ENCODE data around the gene ZCCHC7.
"Not testable (repeated sequence)": the region's sequence is repeated elsewhere in the genome, so short reads cannot be mapped to it uniquely, and the experiment has no call there.

The ZCCHC7 gene

GRCh38 chr9:37179576-37179975 is 59.2 kb downstream of the ZCCHC7 start:
- no peak for DNase-seq

DNA sequence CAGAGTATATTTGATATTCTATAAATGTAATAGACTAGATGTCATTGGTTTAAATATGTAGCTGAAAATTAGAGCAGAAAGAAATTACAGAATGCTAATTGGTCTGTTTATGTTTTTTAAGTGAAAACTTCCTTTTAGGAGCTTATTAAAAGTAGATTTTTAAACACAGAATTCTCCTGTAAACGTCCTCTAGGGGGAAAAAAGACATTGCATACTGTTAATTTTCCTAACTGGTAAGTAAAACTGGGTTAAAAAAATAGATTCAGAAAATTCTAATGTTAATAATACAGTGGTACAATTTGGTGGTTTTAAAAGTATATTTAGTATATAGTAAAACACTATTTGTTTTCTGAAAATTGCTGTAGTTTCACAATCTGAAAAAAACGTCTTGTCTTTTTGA is 59.8 kb downstream of the ZCCHC7 start:
- no peak for DNase-seq

DNA sequence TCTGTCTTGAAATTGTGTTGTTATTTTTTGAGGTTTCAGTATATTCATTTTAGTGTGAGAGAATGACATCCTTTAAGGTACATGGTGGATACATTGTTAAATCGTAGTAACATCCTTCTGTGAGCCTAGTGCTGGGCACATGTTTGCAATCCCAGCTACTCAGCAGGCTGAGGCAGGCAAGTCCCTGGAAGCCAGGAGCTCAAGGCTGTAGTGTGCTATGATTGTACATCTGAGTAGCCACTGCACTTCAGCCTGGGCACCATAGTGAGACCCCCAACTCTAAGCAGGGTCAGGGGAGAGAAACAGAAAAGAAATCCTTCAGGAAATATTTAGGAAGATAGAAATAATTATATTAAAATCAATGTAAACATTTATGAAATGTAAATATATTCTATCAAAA is 62.3 kb downstream of the ZCCHC7 start:
- DNase-seq = no peak

DNA sequence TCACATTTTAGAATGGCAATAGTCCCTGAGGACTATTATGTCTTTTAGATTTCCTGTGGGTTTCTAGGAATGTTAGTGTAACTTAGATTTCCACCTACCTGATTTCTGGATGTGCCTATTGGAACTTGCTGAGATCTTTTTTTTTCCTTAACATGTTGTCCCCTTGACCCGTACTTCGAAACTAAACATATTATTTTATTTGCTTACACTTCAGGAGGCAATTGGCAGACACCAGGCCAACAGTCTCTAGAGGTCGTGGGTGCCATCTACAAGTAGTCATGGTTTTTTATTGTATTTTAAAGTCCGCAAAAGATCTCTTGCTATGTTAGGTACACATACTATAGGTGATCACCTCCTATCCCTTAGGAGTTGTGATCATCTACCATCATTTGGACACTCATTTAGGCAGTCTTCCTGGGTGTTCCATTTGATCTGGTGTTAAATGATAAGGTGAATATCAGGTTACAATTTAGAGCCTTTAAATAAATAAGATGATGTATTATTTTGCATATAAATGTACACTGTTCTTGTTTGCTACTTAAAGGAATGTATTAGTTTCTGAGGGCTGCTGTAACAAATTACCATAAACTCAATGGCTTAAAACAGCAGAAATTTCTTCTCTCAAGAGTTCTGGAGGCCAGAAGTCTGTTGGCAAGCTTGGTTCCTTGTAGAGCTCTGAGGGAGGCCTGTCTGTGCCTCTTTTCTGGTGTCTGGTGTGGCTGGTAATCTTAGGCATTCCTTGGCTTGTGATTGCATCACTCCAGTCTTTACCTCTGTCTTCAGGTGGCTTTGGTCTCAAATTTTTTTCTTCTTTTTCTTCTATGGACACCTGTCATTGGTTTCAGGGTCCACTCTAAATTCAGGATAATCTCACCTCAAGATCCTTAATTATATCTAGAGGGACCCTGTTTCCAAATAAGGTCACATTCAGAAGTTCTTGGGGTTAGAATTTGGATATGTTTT is 64.8 kb downstream of the ZCCHC7 start:
- no peak for DNase-seq

- no peak for DNase-seq
Observed at GRCh38 chr9:37187292-37187691, 66.9 kb downstream of the ZCCHC7 start.

DNA sequence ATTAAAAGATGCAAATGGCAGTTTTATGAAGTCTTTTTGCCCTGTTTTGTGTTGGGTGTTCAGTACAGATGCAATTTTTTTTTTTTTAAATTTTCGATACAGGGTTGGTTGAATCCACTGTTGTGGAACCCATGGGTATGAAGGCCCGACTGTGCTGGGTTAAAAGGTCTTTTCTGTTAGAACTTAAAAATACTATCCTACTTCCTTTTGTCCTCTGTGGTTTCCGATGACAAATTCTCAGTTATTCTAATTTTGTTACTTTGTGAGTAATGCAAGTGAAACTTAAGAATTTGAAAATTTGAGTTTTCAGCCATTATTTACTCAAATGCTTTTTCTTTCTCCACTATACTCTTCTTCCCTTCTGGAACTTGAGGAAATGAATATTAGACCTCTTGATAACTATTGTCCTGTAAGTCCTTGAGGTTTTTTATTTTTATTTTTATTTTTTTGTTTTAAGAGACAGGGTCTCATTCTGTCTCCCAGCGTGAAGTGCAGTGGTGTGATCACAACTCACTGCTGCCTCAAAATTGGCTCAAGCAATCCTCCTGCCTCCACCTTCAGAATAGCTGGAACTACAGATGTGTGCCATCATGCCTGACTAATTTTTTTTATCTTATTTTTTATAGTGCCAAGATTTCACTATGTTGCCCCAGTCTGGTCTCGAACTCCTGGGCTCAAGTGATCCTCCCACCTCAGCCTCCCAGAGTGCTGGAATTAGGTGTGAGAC is 67.5 kb downstream of the ZCCHC7 start:
- no peak for DNase-seq

DNA sequence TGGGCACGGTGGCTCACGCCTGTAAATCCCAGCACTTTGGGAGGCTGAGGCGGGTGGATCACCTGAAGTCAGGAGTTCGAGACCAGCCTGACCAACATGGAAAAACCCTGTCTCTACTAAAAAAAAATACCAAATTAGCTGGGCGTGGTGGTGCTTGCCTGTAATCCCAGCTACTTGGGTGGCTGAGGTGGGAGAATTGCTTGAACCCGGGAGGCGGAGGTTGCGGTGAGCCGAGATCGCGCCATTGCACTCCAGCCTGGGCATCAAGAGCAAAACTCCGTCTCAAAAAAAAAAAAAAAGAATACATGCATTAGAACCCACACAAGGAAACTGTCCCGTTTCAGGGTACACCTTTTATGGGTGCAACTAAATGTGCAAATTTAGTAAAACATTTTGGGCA is 70.4 kb downstream of the ZCCHC7 start:
- not testable (repeated sequence) for DNase-seq

DNA sequence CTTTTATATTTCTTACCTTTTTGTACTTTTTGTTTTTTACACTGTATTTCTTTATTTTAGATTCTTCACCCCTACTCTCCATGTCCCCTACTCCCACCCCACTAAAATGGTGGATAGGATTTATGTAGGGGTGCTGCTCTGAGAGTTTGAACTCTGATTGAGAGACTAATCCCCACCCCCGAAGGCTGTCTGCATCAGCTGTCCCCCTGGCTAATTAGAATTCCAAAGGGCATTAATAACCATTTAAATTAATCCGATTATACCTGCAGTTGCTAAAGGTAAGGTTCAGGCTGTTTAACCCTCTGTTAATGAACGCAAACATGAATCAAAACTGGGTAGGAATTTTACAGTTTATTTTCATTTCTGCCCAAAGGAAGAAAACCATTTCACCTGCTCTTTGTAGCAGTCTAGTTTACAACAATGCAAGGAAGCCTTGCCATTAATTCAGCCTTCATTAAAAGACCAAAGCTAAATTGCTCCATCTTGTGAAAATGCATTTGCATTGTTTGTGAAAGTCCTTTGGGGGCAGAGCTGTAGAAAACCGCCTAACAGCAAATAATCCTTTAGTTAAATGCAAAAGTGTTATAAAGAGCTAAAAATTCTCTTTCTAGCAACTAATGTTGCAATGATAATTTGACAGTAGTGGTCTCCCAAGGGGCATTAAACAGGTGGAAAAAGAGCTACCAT is 71.2 kb downstream of the ZCCHC7 start:
- DNase-seq = no peak

DNA sequence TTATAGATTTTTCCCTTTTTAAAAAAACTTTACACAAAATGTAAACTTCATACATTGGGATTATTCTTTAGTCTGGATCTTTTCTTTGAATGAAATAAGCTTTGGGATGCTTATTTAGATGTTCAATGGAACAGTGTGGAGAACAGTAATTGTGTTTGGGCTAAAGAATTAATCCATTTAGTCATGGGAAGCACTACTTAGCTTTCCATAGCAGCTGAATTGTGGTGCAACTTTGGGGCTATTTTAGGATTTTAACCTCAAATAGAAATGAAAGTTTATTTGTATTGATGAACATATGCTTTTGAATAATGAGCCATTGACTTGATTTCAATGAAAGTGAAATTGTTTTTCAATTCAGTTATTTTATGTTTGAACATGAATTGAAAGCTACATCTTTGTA is 72.4 kb downstream of the ZCCHC7 start:
- no peak for DNase-seq

DNA sequence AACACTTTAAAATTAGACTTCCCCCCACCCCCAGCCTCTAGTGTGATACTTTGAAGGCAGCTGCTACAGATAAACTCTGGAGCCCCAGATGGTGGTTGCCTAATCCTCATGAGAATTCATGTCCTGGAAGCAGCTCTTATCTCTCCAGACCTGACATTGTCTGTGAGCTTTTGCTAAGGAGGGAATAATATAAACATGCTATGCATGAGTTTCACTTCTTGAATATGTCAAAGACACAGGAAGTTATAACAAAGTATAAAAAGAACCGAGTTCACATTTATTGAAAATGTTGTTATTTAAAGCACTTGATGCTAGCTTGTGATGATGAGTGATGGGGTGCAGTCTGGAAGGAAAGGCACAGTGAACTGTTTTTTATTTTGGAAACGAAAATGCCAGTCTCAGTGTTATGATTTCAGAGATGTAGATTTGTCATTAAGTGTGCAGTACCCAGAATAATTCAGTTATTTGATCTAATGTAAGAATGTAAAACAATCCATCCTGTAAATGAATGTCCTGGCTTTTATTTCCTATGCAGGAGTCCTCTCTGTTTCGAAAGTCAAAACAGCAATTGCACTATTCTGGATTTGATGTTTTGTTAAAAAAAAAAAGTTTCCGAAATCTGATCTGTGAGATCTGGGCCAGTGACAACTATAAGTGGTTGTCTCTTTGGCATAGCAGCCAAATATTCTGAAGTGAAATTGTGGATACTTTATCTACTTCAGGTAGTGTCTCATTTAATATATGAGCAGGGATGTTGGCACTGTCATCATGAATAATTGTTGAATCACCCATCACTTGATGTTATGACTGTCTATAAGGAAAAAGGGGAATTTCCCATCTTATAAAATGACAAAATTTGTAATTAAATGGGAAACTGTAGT is 77.0 kb downstream of the ZCCHC7 start:
- DNase-seq = no peak

GRCh38 chr9:37198039-37198729 is 77.8 kb downstream of the ZCCHC7 start:
- DNase-seq = no peak

DNA sequence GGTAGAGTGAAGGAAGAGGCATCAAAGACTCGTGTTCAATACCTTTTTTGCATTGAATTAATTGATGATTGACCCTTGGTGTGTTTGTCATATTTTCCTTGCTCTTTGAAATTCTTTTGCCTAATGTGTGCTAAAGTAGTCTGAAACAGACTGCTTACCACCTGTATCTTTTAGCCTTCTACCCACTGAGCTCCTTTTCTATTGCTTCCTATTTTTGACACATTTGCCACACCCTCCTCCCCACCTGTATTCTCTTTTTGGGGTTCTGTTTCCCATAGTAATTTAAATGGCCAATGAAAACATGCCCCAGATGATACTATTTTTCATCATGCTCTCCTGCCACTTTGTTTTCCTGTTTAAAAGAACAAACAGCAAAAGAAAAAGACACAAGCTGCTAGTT is 78.5 kb downstream of the ZCCHC7 start:
- no peak for DNase-seq

DNA sequence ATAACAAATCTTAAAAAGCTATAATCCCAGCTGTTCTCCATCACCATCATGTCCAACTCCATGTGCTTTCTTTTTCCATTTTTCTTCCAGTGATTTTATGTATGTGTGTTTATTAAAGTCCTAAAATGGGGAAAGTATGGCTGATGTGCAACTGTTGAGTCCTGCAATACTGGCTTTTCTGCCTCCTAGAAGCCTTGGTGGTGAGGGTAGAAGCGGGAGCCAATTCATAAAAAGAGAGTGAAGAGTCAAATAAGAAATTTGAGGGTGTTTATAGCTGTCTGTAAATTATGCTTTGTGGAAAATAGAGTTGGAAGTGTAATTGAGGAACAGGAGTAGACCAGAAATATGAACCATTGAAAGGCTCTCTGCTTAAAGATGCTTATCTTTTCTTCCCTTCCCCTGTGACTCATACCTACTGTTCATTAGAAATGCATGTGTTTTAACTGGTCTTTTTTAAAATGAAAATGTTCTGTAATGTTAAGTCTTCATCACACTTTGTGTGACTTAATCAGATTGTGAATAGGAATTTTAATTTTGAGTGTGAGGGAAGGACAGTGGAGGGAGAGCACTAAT is 80.1 kb downstream of the ZCCHC7 start:
- DNase-seq = no peak

DNA sequence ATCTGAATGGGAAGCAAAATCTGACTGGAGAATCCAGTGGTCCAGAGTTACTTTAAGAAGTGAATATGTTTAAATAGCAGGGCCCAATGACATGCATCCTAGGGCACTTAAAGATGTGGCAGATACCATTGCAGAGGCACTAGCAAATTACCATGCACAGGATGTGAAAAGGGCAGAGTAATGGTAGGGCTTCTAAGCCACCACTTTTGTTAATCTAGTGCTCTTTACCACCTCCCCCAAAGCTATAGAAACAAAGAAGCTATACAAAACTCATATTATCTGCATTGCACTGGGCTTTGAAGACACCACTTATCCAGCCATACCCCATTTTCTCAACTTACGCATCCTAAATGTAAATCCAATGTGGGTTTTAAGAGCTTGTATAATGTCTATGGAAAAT is 81.2 kb downstream of the ZCCHC7 start:
- no peak for DNase-seq

- no peak for DNase-seq
Observed at GRCh38 chr9:37202091-37202490, 81.7 kb downstream of the ZCCHC7 start.

- not testable (repeated sequence) for DNase-seq
Observed at GRCh38 chr9:37203456-37203855, 83.1 kb downstream of the ZCCHC7 start.

DNA sequence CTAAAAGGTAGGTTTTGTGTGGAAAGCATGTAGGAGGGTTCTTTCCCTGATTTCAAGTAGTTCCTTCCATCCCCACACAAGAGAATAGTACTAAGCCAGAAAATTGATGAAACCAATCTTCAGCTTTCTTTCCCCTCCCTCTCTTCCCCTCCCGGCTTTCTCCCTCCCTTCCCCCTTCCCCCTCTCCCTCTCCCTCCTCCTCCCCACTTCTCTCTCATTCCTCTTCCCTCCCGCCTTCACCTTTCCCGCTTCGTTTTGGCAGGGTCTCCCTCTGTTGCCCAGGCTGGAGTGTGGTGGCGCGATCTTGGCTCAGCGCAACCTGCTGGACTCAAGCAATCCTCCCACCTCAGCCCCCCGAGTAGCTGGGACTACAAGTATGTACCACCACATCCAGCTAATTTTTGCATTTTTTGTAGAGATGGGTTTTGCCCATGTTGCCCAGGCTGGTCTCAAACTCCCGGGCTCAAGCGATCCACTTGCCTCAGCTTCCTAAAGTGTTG is 85.8 kb downstream of the ZCCHC7 start:
- no peak for DNase-seq

- no peak for DNase-seq
Observed at GRCh38 chr9:37209431-37210386, 89.3 kb downstream of the ZCCHC7 start.

DNA sequence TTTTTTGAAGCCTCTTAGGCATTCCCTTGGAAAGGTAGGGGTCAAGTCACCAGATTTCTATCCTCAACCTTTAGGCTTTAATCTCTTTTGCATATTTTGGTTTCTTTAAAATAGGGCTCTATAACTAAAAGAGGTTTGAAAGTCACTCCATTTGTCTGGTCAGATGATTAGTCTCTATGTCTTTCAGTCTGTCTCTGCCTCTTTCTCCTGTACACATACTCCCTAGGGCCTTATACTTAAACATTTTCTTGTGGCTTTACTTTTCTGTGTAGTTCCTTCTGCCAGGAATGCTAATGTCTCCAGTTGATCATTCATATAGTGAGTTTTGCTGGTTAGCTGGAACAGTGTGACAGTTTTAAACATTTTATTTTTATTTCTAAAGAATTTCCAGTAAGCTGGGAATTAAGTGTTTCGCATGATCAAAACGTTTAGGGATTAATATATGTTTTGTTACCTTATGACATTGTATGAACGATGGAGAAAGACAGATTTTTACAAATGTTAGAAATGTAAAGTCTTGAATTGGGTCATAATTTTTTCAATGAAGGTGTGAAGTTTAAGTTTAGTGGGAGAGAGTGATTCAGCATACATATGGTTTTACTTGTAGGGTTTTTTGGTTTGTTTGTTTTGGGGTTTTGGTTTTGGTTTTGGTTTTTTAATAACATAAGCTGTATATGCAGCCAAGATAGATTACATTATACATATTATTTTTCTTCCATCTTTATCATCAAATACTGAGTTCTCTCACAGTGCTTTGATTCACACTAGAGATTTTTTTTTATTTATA is 90.6 kb downstream of the ZCCHC7 start:
- no peak for DNase-seq

Measured in activated CD4-positive, CD25-positive, alpha-beta regulatory T cell (primary cell).